Muscle layer of colon (tissue), 2 donors: Measurements from ENCODE around the gene AKAP13.

Experiments
- H3K27ac ChIP-seq: one replicate; pipeline ENCODE4 v1.7.0; 2013; ENCODE audit warnings: low read depth, mild to moderate bottlenecking, low read length, moderate library complexity
- H3K27me3 ChIP-seq, 2 donors: one replicate each; pipeline ENCODE4 v1.7.0; 2013; ENCODE audit warnings: low read length in 2 of 2, mild to moderate bottlenecking in 2 of 2; ENCODE audit not compliant: insufficient read depth in 2 of 2, control insufficient read depth in 1 of 2
- H3K36me3 ChIP-seq: one replicate; pipeline ENCODE4 v1.7.0; 2013; ENCODE audit warnings: mild to moderate bottlenecking, low read length; ENCODE audit not compliant: insufficient read depth
- H3K4me1 ChIP-seq: one replicate; pipeline ENCODE4 v1.7.0; 2013; ENCODE audit warnings: mild to moderate bottlenecking, low read length; ENCODE audit not compliant: insufficient read depth
- H3K4me3 ChIP-seq, 2 donors: one replicate each; pipeline ENCODE4 v1.7.0; 2013; ENCODE audit warnings: low read length in 2 of 2, low read depth in 1 of 2, mild to moderate bottlenecking in 1 of 2, moderate library complexity in 1 of 2
- H3K9ac ChIP-seq: one replicate; pipeline ENCODE4 v1.7.0; 2013; ENCODE audit warnings: low read length
- H3K9me3 ChIP-seq: one replicate; pipeline ENCODE4 v1.7.0; 2013; ENCODE audit warnings: mild to moderate bottlenecking, low read length
- donor health status: abdominal sarcoma.
- donor health status: Adenocarcinoma of cecum.

AKAP13 gene

GRCh38 chr15:85498471-85498870, 118.1 kb downstream of the AKAP13 start:
- Histone ChIP-seq H3K9me3 (no peaks in the 10 kb centered on the region), H3K27ac (no peak overlapping the region), H3K36me3 (no peaks in the 10 kb centered on the region), H3K27me3 (no peaks in the 10 kb centered on the region), H3K4me1 (peaks cover 43% of the 10 kb centered on the region), H3K9ac (no peak overlapping the region), H3K4me3 (no peak overlapping the region)

- peaks cover 35% of the 10 kb centered on the region for H3K4me1 ChIP-seq
- H3K9me3 ChIP-seq, result no peaks in the 10 kb centered on the region
- no peak overlapping the region for H3K4me3 ChIP-seq
- H3K9ac ChIP-seq, result no peak overlapping the region
- no peak overlapping the region for H3K27ac ChIP-seq
- H3K36me3 ChIP-seq, result no peaks in the 10 kb centered on the region
- no peaks in the 10 kb centered on the region for H3K27me3 ChIP-seq
These were observed 119.0 kb downstream of the AKAP13 start for GRCh38 chr15:85499371-85499887.

GRCh38 chr15:85500060-85500708, 119.8 kb downstream of the AKAP13 start:
- Histone ChIP-seq H3K4me3 (no peak overlapping the region), H3K27me3 (no peaks in the 10 kb centered on the region), H3K27ac (no peak overlapping the region), H3K36me3 (no peaks in the 10 kb centered on the region), H3K4me1 (peaks cover 38% of the 10 kb centered on the region), H3K9me3 (no peaks in the 10 kb centered on the region), H3K9ac (no peak overlapping the region)

GRCh38 chr15:85500729-85501128, 120.3 kb downstream of the AKAP13 start:
- Histone ChIP-seq H3K27ac (no peak overlapping the region), H3K9ac (no peak overlapping the region), H3K9me3 (no peaks in the 10 kb centered on the region), H3K36me3 (no peaks in the 10 kb centered on the region), H3K4me3 (no peak overlapping the region), H3K27me3 (no peaks in the 10 kb centered on the region), H3K4me1 (peaks cover 38% of the 10 kb centered on the region)

GRCh38 chr15:85501574-85501973, 121.2 kb downstream of the AKAP13 start:
- Histone ChIP-seq H3K9me3 (no peaks in the 10 kb centered on the region), H3K4me3 (no peak overlapping the region), H3K27ac (no peak overlapping the region), H3K4me1 (peaks cover 38% of the 10 kb centered on the region), H3K27me3 (no peaks in the 10 kb centered on the region), H3K9ac (no peak overlapping the region), H3K36me3 (no peaks in the 10 kb centered on the region)

GRCh38 chr15:85503151-85503799, 122.9 kb downstream of the AKAP13 start:
- Histone ChIP-seq H3K36me3 (no peaks in the 10 kb centered on the region), H3K4me1 (peaks cover 38% of the 10 kb centered on the region), H3K9ac (no peak overlapping the region), H3K27me3 (no peaks in the 10 kb centered on the region), H3K4me3 (no peak overlapping the region), H3K27ac (no peak overlapping the region), H3K9me3 (no peaks in the 10 kb centered on the region)

- Histone ChIP-seq H3K36me3 (no peaks in the 10 kb centered on the region), H3K4me3 (no peak overlapping the region), H3K27ac (no peak overlapping the region), H3K4me1 (peaks cover 21% of the 10 kb centered on the region), H3K9me3 (no peaks in the 10 kb centered on the region), H3K9ac (no peak overlapping the region), H3K27me3 (no peaks in the 10 kb centered on the region)
These were observed 124.6 kb downstream of the AKAP13 start for GRCh38 chr15:85504749-85505676.

GRCh38 chr15:85507114-85507513, 126.7 kb downstream of the AKAP13 start:
- Histone ChIP-seq H3K36me3 (no peaks in the 10 kb centered on the region), H3K27me3 (no peaks in the 10 kb centered on the region), H3K27ac (no peak overlapping the region), H3K9me3 (no peaks in the 10 kb centered on the region), H3K4me1 (peaks cover 5% of the 10 kb centered on the region), H3K9ac (no peak overlapping the region), H3K4me3 (no peak overlapping the region)

- Histone ChIP-seq H3K4me3 (no peak overlapping the region), H3K9ac (no peak overlapping the region), H3K36me3 (no peaks in the 10 kb centered on the region), H3K27me3 (no peaks in the 10 kb centered on the region), H3K27ac (no peak overlapping the region), H3K9me3 (no peaks in the 10 kb centered on the region), H3K4me1 (no peaks in the 10 kb centered on the region)
These were observed 129.6 kb downstream of the AKAP13 start for GRCh38 chr15:85509973-85510372.

GRCh38 chr15:85514413-85514812, 134.0 kb downstream of the AKAP13 start:
- no peaks in the 10 kb centered on the region for H3K36me3 ChIP-seq
- H3K9me3 ChIP-seq, result no peaks in the 10 kb centered on the region
- H3K27ac ChIP-seq, result no peak overlapping the region
- no peaks in the 10 kb centered on the region for H3K27me3 ChIP-seq
- no peak overlapping the region for H3K9ac ChIP-seq
- peaks cover 3% of the 10 kb centered on the region for H3K4me1 ChIP-seq
- no peak overlapping the region for H3K4me3 ChIP-seq

- Histone ChIP-seq H3K36me3 (no peaks in the 10 kb centered on the region), H3K9me3 (no peaks in the 10 kb centered on the region), H3K9ac (no peak overlapping the region), H3K27ac (no peak overlapping the region), H3K4me1 (peaks cover 3% of the 10 kb centered on the region), H3K4me3 (no peak overlapping the region), H3K27me3 (no peaks in the 10 kb centered on the region)
These were observed 134.8 kb downstream of the AKAP13 start for GRCh38 chr15:85515212-85515611.
